Keratinocyte (primary cell): ENCODE results near the gene CFAP157. TPM values are rescaled to one million over a fixed set of nuclear protein-coding genes. Genes with fewer than 3 reads are reported as not detected.

Experiments
- DNase-seq: peaks from one replicate; pipeline ENCODE4 v3.0.0-alpha.2; 2011; ENCODE audit warnings: low read depth, missing footprints, low spot score
- FAIRE-seq: peaks from 2 replicates; lab custom pipeline; 2011; peaks lifted over from hg19 to GRCh38; lab: Jason Lieb, UNC
- H2AFZ ChIP-seq: 2 replicates; pipeline ENCODE4 v1.6.0; 2012; ENCODE audit warnings: low read length, control low read depth, inconsistent platforms; ENCODE audit not compliant: control insufficient read depth
- H3K27ac ChIP-seq: 2 replicates; pipeline ENCODE4 v1.5.1; 2011; ENCODE audit warnings: low read length; ENCODE audit not compliant: control insufficient read depth, insufficient read depth
- H3K27me3 ChIP-seq: 3 replicates; pipeline ENCODE4 v1.6.0; 2011; ENCODE audit warnings: low read length; ENCODE audit not compliant: control insufficient read depth, insufficient read depth; ENCODE audit errors: extremely low read depth
- H3K36me3 ChIP-seq, 2 experiments: 2 replicates in 1 of 2; 3 replicates in 1 of 2; pipeline ENCODE4 v1.5.1; 2011; ENCODE audit warnings: low read length in 2 of 2, mild to moderate bottlenecking in 1 of 2; ENCODE audit not compliant: control insufficient read depth in 2 of 2, insufficient read depth in 2 of 2; ENCODE audit errors: extremely low read depth in 1 of 2
- H3K4me1 ChIP-seq: 3 replicates; pipeline ENCODE4 v1.5.1; 2011; ENCODE audit warnings: low read length; ENCODE audit not compliant: control insufficient read depth, insufficient read depth; ENCODE audit errors: extremely low read depth
- H3K4me2 ChIP-seq: 3 replicates; pipeline ENCODE4 v1.6.0; 2011; ENCODE audit warnings: low read depth, low read length; ENCODE audit not compliant: control insufficient read depth, insufficient read depth; ENCODE audit errors: extremely low read depth
- H3K4me3 ChIP-seq, 3 experiments: fragments of 200-600 bp in 1 of 3; sonication (generic) in 1 of 3; 2 replicates in 2 of 3; 3 replicates in 1 of 3; pipeline ENCODE4 v1.5.1; 2011 to 2016; ENCODE audit warnings: low read length in 3 of 3, mild to moderate bottlenecking in 3 of 3, control low read depth in 2 of 3, inconsistent platforms in 1 of 3, low read depth in 1 of 3, mixed read lengths in 1 of 3, mixed run types in 1 of 3, moderate library complexity in 1 of 3; ENCODE audit not compliant: control insufficient read depth in 2 of 3, insufficient read depth in 2 of 3; ENCODE audit errors: extremely low read depth in 1 of 3
- H3K79me2 ChIP-seq: 2 replicates; pipeline ENCODE4 v1.6.0; 2012; ENCODE audit warnings: low read length; ENCODE audit not compliant: control insufficient read depth, insufficient read depth
- H3K9ac ChIP-seq: 3 replicates; pipeline ENCODE4 v1.6.0; 2011; ENCODE audit warnings: low read length; ENCODE audit not compliant: control insufficient read depth, insufficient read depth; ENCODE audit errors: extremely low read depth
- H3K9me1 ChIP-seq: 3 replicates; pipeline ENCODE4 v1.6.0; 2011; ENCODE audit warnings: low read length; ENCODE audit not compliant: control insufficient read depth, insufficient read depth; ENCODE audit errors: extremely low read depth
- H3K9me3 ChIP-seq: 2 replicates; pipeline ENCODE4 v1.5.1; 2012; ENCODE audit warnings: low read depth, low read length; ENCODE audit not compliant: control insufficient read depth
- H4K20me1 ChIP-seq: 3 replicates; pipeline ENCODE4 v1.6.0; 2011; ENCODE audit warnings: low read length; ENCODE audit not compliant: control insufficient read depth, insufficient read depth; ENCODE audit errors: extremely low read depth
- EZH2 ChIP-seq: IDR thresholded peaks from one replicate; pipeline ENCODE4 v1.6.1; 2012; ENCODE audit warnings: inconsistent platforms, mild to moderate bottlenecking, low read length, moderate library complexity
- dilution Hi-C: fragments of 300-500 bp; cut with MboI; formaldehyde crosslinking; loops from one replicate; pipeline ENCODE4 v1.7.0; 2020; ENCODE audit warnings: low sequenced_read_pairs; ENCODE audit not compliant: extremely low pct_ligation_motif_present
- polyA plus RNA-seq, 5 experiments: library from polyadenylated mRNA; depleted of rRNA in 3 of 5; stranded (reverse) in 3 of 5; stranded (forward) in 1 of 5; unstranded in 1 of 5; fragments of >200 nt; gene quantifications; 1 replicate in 1 of 5; 2 replicates in 3 of 5; 3 replicates in 1 of 5; pipeline versions ENCODE4 v1.2.1 to v1.2.3, GENCODE V29; 2011 to 2012; ENCODE audit warnings: missing spikeins in 2 of 5, low read depth in 1 of 5, low replicate concordance in 1 of 5
- TF ChIP-seq, protein P1 (sequence below), 3 experiments: IDR thresholded peaks in 1 of 3; conservative IDR thresholded peaks in 1 of 3; optimal IDR thresholded peaks in 1 of 3; 2 replicates in 2 of 3; 3 replicates in 1 of 3; pipeline versions ENCODE3 to v1.5.1; 2011; ENCODE audit warnings: low read length in 3 of 3, mild to moderate bottlenecking in 3 of 3, moderate library complexity in 2 of 3, control low read depth in 1 of 3, inconsistent platforms in 1 of 3; ENCODE audit not compliant: insufficient read depth in 2 of 3; ENCODE audit errors: extremely low read depth in 1 of 3

Gene CFAP157
- polyA plus RNA-seq, 1 donor (not counting 4 experiments of a cell fraction or from before 2014, with no cell fraction given), result not detected

- FAIRE-seq (no peak), DNase-seq (no peak)
- TF ChIP-seq EZH2, result no peak
- TF ChIP-seq, protein P1, sequence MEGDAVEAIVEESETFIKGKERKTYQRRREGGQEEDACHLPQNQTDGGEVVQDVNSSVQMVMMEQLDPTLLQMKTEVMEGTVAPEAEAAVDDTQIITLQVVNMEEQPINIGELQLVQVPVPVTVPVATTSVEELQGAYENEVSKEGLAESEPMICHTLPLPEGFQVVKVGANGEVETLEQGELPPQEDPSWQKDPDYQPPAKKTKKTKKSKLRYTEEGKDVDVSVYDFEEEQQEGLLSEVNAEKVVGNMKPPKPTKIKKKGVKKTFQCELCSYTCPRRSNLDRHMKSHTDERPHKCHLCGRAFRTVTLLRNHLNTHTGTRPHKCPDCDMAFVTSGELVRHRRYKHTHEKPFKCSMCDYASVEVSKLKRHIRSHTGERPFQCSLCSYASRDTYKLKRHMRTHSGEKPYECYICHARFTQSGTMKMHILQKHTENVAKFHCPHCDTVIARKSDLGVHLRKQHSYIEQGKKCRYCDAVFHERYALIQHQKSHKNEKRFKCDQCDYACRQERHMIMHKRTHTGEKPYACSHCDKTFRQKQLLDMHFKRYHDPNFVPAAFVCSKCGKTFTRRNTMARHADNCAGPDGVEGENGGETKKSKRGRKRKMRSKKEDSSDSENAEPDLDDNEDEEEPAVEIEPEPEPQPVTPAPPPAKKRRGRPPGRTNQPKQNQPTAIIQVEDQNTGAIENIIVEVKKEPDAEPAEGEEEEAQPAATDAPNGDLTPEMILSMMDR (optimal IDR thresholded peaks at IDR 0.05 in 1 of 3, IDR thresholded peaks at IDR 0.05 in 1 of 3, conservative IDR thresholded peaks at IDR 0.05 in 1 of 3; ENCODE audit: extremely low read depth in 1 of 3, insufficient read depth in 2 of 3, low read length in 3 of 3), result no peak
- Histone ChIP-seq H3K4me2 (no peak overlapping the region), H3K9me1 (no peaks in the 10 kb centered on the region), H2AFZ (no peak overlapping the region), H4K20me1 (no peaks in the 10 kb centered on the region), H3K9me3 (no peaks in the 10 kb centered on the region), H3K27me3 (no peaks in the 10 kb centered on the region), H3K9ac (no peak overlapping the region), H3K36me3 (no peaks in the 10 kb centered on the region), H3K4me1 (peaks cover 13% of the 10 kb centered on the region), H3K79me2 (no peaks in the 10 kb centered on the region), H3K4me3 (no peak overlapping the region), H3K27ac (no peak overlapping the region)
- dilution Hi-C loops, result no loop called here
Measured at GRCh38 chr9:127744398-127745110, 37.8 kb downstream of the CFAP157 start.

GRCh38 chr9:127746959-127747569 is 40.3 kb downstream of the CFAP157 start:
- no peaks in the 10 kb centered on the region for H3K9me3 ChIP-seq
- FAIRE-seq, result no peak

More at GRCh38 chr9:127746959-127747569, 40.3 kb downstream of the CFAP157 start:
- no peaks in the 10 kb centered on the region for H3K36me3 ChIP-seq
- H3K9ac ChIP-seq, result no peak overlapping the region
- no peak overlapping the region for H3K27ac ChIP-seq
- TF ChIP-seq, protein P1 (optimal IDR thresholded peaks at IDR 0.05 in 1 of 3, IDR thresholded peaks at IDR 0.05 in 1 of 3, conservative IDR thresholded peaks at IDR 0.05 in 1 of 3; ENCODE audit: extremely low read depth in 1 of 3, insufficient read depth in 2 of 3, low read length in 3 of 3), result no peak
- TF ChIP-seq EZH2, result no peak
- no peaks in the 10 kb centered on the region for H4K20me1 ChIP-seq
- dilution Hi-C loops, result no loop called here
- H3K4me1 ChIP-seq, result peaks cover 4% of the 10 kb centered on the region
- DNase-seq, result no peak
- no peak overlapping the region for H3K4me2 ChIP-seq
- no peaks in the 10 kb centered on the region for H3K79me2 ChIP-seq
- no peak overlapping the region for H2AFZ ChIP-seq
- no peaks in the 10 kb centered on the region for H3K9me1 ChIP-seq
- H3K27me3 ChIP-seq, result peaks cover 2% of the 10 kb centered on the region
- H3K4me3 ChIP-seq, result no peak overlapping the region
